ENCODE data around the gene SKOR2. TPM values are rescaled to one million over a fixed set of nuclear protein-coding genes. Genes with fewer than 3 reads are reported as not detected.

Gene SKOR2
- total RNA-seq, 4 donors from 2014 or later = not detected

DNA sequence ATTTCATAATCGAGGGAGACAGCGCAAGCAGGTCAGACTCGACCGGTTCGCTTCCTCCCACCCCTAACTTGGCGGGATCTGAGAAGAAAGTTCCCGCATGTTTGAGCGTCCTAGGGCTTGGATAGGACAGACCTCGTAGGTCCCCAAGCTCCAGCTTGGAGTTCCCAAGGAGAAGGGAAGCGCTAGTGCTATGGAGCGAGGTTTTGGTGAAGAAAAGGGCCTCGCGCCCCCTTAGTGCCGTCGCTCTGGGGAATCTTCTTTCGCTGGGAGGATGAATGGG is 11.6 kb upstream of the SKOR2 start:
- TF ChIP-seq, protein P1, sequence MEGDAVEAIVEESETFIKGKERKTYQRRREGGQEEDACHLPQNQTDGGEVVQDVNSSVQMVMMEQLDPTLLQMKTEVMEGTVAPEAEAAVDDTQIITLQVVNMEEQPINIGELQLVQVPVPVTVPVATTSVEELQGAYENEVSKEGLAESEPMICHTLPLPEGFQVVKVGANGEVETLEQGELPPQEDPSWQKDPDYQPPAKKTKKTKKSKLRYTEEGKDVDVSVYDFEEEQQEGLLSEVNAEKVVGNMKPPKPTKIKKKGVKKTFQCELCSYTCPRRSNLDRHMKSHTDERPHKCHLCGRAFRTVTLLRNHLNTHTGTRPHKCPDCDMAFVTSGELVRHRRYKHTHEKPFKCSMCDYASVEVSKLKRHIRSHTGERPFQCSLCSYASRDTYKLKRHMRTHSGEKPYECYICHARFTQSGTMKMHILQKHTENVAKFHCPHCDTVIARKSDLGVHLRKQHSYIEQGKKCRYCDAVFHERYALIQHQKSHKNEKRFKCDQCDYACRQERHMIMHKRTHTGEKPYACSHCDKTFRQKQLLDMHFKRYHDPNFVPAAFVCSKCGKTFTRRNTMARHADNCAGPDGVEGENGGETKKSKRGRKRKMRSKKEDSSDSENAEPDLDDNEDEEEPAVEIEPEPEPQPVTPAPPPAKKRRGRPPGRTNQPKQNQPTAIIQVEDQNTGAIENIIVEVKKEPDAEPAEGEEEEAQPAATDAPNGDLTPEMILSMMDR (IDR thresholded peaks at IDR 0.05; ENCODE audit: low read depth) = no peak

DNA sequence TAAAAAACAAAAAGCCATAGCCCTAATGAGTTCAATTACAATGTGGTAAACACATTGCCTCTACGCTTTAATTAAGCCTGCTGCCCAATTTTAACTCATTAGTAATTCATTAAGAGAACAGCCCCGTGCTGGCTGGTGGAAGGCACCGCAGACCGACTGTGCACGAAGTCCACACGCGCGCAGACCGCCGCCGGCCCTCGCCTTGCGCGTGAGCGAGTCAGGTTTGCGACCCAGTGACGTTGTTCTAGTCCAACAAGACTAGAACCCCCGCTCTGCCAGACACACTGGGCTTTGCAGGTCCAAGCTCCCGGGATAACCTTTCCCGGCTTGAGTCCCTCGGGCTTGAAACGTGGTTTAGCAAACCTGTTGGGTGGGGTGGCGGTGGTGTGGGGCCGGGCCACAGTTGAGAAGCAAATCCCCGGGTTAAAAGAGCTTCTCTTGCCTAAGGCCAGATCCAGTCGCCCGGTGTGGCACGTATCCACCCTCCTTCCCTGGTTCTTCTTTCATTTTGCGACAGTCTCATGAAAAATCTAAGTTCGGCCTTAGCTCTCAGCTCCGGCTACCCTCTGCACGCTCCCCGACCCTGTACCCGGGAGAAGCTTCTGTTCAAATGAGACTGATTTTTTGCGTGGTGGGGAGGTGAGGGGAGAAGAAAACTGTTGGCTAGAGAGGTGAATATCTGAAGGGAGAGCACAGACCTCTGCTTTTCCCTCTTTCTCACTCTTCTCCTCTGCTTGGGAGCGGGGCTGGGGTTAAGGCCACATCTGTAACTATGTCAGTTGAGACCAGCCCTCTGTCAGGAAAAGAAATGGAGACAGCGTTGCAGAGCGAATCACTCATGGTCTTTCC is 11.1 kb upstream of the SKOR2 start:
- TF ChIP-seq, protein P1 (IDR thresholded peaks at IDR 0.05; ENCODE audit: low read depth) = no peak

DNA sequence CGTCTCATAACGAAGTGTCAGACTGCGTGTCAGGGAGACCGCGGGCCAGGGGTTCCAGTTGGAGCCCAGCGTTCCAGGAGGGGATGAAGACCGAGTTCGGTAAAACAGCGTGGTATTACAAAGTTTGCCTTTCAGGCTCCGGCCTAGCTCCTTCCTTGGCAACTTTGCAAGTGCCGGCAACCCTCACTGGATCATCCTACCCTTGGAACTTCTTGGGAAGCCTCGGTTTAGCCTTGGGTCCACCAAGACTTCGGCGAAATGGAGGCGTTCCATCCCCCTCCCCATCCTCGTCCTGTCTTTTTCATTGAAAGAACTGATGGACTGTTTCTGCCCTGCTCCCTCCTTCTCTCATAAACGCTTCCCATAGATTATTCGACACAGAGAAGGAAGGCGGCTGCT is 10.4 kb upstream of the SKOR2 start:
- TF ChIP-seq, protein P1 (IDR thresholded peaks at IDR 0.05; ENCODE audit: low read depth) = no peak

DNA sequence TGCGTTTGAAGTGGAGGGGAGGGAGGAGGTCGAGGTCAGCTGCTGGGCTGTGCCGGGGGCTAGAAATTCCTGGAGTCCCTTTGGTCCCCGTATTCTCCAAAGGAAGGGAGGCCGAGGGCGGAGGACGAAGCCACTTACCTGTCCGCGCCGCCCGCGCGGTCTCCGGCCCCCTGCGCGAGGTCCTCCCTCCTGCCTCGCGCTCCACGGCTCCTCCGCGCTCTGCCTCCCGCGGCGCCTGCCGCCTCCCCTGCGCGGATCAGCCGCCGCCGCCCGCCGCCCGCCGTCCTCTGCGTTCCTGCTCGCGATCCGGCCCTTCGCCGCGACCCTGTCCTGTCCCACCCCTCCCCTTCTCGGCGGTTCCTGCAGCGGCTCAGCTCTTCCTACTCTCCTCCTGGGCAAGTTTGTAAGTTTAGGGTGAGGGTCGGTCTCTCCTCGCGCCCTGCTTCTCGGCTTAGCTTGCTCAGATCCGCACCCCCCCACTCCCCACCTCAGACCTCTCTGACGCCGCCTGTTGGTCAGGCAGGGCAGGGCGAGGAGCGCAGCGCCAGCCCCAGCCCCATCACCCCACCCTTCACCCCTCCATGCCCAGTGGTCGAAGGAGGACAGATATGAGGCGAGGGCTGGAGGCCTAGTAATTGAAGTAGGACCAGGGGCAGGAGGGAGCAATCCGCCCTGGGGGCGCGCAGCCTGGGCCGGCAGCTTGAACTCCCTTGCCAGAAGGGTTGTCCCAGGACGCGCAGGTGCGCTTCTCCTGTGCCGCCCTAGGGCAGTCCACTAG is 9.7 kb upstream of the SKOR2 start:
- TF ChIP-seq, protein P1 (IDR thresholded peaks at IDR 0.05; ENCODE audit: low read depth) = no peak

DNA sequence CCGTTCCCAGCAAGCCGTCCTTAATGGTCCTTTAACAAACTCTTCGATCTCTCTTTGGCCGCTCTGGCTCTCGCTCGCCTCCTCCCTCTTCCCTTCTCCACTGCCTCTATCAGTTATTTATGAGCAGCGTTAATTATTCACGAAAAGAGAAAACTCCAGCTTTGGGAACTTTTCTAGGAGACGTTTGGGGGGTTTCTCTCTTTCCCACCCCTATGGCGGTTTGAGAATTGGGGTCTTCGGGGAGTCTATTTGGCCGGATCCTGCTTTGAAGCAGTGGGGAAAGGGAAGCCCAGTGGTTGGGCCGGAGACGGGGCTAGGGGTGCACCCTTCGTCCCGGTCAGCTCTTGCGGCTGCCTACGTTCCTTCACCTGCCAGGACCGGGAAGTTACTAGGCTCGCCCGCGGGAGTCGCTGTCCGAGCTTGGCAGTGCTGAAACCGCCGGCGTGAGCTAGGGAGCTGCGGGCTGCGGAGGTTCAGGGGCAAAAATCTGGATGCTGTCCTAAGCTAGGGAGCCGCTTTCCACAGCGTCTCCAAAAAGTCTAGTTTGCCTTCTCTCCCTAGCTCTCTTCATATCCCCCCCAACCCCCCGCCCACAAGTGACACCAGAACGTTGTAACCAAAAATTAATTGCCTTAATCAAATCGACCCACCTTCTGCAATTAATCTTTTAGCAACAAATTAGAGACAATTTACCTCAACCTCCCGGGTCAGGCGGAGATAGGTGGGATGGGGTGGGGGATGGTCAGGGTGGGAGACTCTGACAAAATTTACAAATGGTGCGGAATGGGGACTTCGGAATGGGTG is 8.9 kb upstream of the SKOR2 start:
- TF ChIP-seq, protein P1 (IDR thresholded peaks at IDR 0.05; ENCODE audit: low read depth) = no peak

DNA sequence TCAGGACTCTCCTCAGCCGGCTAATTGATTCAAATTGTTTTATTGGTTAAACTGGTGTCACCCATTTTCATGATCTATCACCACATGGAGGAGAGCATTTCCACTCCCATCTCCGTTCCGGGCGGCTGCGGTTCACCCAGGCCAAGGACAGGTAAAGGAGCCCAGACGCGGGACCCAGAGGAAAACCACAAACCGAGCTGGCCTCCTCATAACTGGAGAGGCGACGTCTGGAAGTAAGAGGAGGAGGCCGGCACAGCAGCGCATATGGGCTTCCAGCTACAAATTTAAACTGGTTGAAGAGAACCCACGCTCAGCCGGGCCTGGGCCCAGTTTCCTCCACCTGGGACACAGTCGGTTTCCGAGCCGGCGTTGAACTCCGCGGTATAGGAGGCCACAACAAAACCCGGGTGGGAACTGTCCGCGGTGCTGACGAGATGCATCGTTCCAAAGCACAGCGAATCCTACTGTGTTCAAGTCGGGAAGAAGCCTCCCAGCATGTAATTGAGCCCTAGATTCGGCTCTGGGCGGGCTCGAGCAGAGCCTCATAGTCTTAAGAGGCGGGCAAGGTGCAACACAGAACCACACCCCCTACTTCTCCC is 3.0 kb upstream of the SKOR2 start:
- TF ChIP-seq, protein P1 (IDR thresholded peaks at IDR 0.05; ENCODE audit: low read depth) = no peak

Data from subcutaneous adipose tissue (tissue), 4 donors.